SK-N-SH (cell line): ENCODE data around the gene FDX1. TPM values are rescaled to one million over a fixed set of nuclear protein-coding genes. Genes with fewer than 3 reads are reported as not detected.

Experiments
- CTCF ChIA-PET: fragments of 300-600, 350-600 bp; formaldehyde crosslinking; extraction: SDS; loops from one replicate; lab custom pipeline; 2021; lab: Yijun Ruan, JAX
- POLR2A ChIA-PET: fragments of 350-600 bp; sonication (Branson Sonifier 250); formaldehyde crosslinking; extraction: SDS; loops from one replicate; lab custom pipeline; 2020; ENCODE audit warnings: antibody characterized with exemption, inconsistent platforms; lab: Yijun Ruan, JAX
- DNase-seq: peaks from one replicate; pipeline ENCODE4 v3.0.0; 2012
- H2AFZ ChIP-seq: fragments of 200-600 bp; sonication (generic); 2 replicates; pipeline ENCODE4 v1.8.1; 2016; ENCODE audit warnings: antibody characterized with exemption, mild to moderate bottlenecking, low read depth
- H3F3A ChIP-seq: fragments of 200-600 bp; sonication (generic); replicated peaks from 2 replicates; pipeline ENCODE3; 2016; ENCODE audit warnings: antibody characterized with exemption, mild to moderate bottlenecking; ENCODE audit not compliant: insufficient read depth
- H3K27ac ChIP-seq, 2 experiments: fragments of 200-500 bp in 1 of 2; fragments of 200-600 bp in 1 of 2; sonication (Bioruptor generic) in 1 of 2; sonication (generic), shearing (Covaris generic) in 1 of 2; 2 replicates each; pipeline versions ENCODE4 v1.5.1 to v1.6.1; 2014 to 2016; ENCODE audit warnings: low read depth in 2 of 2, inconsistent platforms in 1 of 2, low read length in 1 of 2, mild to moderate bottlenecking in 1 of 2, mixed read lengths in 1 of 2
- H3K27me3 ChIP-seq: fragments of 200-600 bp; sonication (generic), shearing (Covaris generic); 2 replicates; pipeline ENCODE4 v1.6.1; 2016; ENCODE audit warnings: mixed run types; ENCODE audit not compliant: insufficient read depth
- H3K36me3 ChIP-seq, 2 experiments: fragments of 200-500 bp in 1 of 2; fragments of 200-600 bp in 1 of 2; sonication (Bioruptor generic) in 1 of 2; sonication (generic) in 1 of 2; replicated peaks in 1 of 2; 2 replicates each; pipeline versions ENCODE3 to v1.5.1; 2014 to 2016; ENCODE audit warnings: low read length in 1 of 2, mild to moderate bottlenecking in 1 of 2; ENCODE audit not compliant: insufficient read depth in 2 of 2, control insufficient read depth in 1 of 2
- H3K4me1 ChIP-seq, 2 experiments: fragments of 200-500 bp in 1 of 2; fragments of 200-600 bp in 1 of 2; sonication (Bioruptor generic) in 1 of 2; sonication (generic), shearing (Covaris generic) in 1 of 2; 2 replicates each; pipeline versions ENCODE4 v1.5.1 to v1.6.1; 2014 to 2016; ENCODE audit warnings: low read depth in 1 of 2, low read length in 1 of 2, mixed run types in 1 of 2; ENCODE audit not compliant: insufficient read depth in 2 of 2, control insufficient read depth in 1 of 2
- H3K4me2 ChIP-seq: fragments of 200-600 bp; sonication (generic), shearing (Covaris generic); 2 replicates; pipeline ENCODE4 v1.6.1; 2017; ENCODE audit warnings: mixed run types
- H3K4me3 ChIP-seq, 2 experiments: fragments of 200-500 bp in 1 of 2; fragments of 200-600 bp in 1 of 2; sonication (Bioruptor generic) in 1 of 2; sonication (generic), shearing (Covaris generic) in 1 of 2; 2 replicates each; pipeline versions ENCODE4 v1.5.1 to v1.8.1; 2014 to 2016; ENCODE audit warnings: low read depth in 2 of 2, inconsistent platforms in 1 of 2, low read length in 1 of 2, mild to moderate bottlenecking in 1 of 2, mixed read lengths in 1 of 2, moderate library complexity in 1 of 2
- H3K79me2 ChIP-seq: fragments of 200-600 bp; sonication (generic); 2 replicates; pipeline ENCODE4 v1.8.1; 2017; ENCODE audit warnings: mild to moderate bottlenecking; ENCODE audit not compliant: insufficient read depth
- H3K9ac ChIP-seq: fragments of 200-600 bp; sonication (generic); 2 replicates; pipeline ENCODE4 v1.6.1; 2017; ENCODE audit warnings: mixed run types
- H3K9me2 ChIP-seq: fragments of 200-600 bp; sonication (generic); 2 replicates; pipeline ENCODE4 v1.6.1; 2017; ENCODE audit warnings: mixed run types
- H3K9me3 ChIP-seq: fragments of 200-600 bp; sonication (generic); 2 replicates; pipeline ENCODE4 v1.6.1; 2017; ENCODE audit warnings: mixed run types, mild to moderate bottlenecking, moderate library complexity
- H4K20me1 ChIP-seq: fragments of 200-600 bp; sonication (generic); 2 replicates; pipeline ENCODE4 v1.6.1; 2017; ENCODE audit warnings: mild to moderate bottlenecking, mixed run types; ENCODE audit not compliant: insufficient read depth
- CHD2 ChIP-seq: fragments of 150-350 bp; IDR thresholded peaks from 2 replicates; pipeline ENCODE4 v1.6.1; 2018; ENCODE audit warnings: low read length; ENCODE audit not compliant: partially characterized antibody
- CTCF ChIP-seq: fragments of 200-600 bp; sonication (generic); IDR thresholded peaks from 2 replicates; pipeline ENCODE4 v1.6.1; 2017; ENCODE audit warnings: antibody characterized with exemption, mild to moderate bottlenecking, moderate library complexity
- ELF1 ChIP-seq: IDR thresholded peaks from 2 replicates; pipeline ENCODE4 v1.4.0; 2012
- GABPA ChIP-seq: IDR thresholded peaks from 2 replicates; pipeline ENCODE4 v1.4.0; 2012; ENCODE audit warnings: low read depth, mild to moderate bottlenecking
- MXI1 ChIP-seq: IDR thresholded peaks from 2 replicates; pipeline ENCODE4 v1.6.1; 2012; ENCODE audit warnings: mild to moderate bottlenecking, low read depth, low read length, improper control_type of control experiment
- SIN3A ChIP-seq: IDR thresholded peaks from 2 replicates; pipeline ENCODE4 v1.6.1; 2012; ENCODE audit warnings: low read depth, mild to moderate bottlenecking, low read length, moderate library complexity, borderline replicate concordance
- TAF1 ChIP-seq: IDR thresholded peaks from 2 replicates; pipeline ENCODE4 v1.6.1; 2012; ENCODE audit warnings: low read depth, mild to moderate bottlenecking, low read length, moderate library complexity, borderline replicate concordance
- USF1 ChIP-seq: IDR thresholded peaks from 2 replicates; pipeline ENCODE4 v1.4.0; 2012; ENCODE audit warnings: low read depth, borderline replicate concordance
- YY1 ChIP-seq: IDR thresholded peaks from 2 replicates; pipeline ENCODE4 v1.4.0; 2012; ENCODE audit warnings: low read depth, mild to moderate bottlenecking
- WGBS: methylation state at CpG from one replicate; pipeline ENCODE4 v1.1.6; 2017; ENCODE audit warnings: low lambda C conversion rate; 5-methylcytosine and 5-hydroxymethylcytosine counted together
- polyA plus RNA-seq, 3 experiments: library from polyadenylated mRNA; depleted of rRNA; stranded (reverse); fragments of >200 nt; gene quantifications; 2 replicates each; pipeline ENCODE4 v1.2.3, GENCODE V29; 2012
- TF ChIP-seq, protein P1 (sequence below): fragments of 150-350 bp; IDR thresholded peaks from 2 replicates; pipeline ENCODE4 v1.6.1; 2016; ENCODE audit warnings: mild to moderate bottlenecking, low read depth, low read length
- TF ChIP-seq, protein P2 (sequence below): IDR thresholded peaks from 2 replicates; pipeline ENCODE4; 2012

Gene FDX1, protein sequence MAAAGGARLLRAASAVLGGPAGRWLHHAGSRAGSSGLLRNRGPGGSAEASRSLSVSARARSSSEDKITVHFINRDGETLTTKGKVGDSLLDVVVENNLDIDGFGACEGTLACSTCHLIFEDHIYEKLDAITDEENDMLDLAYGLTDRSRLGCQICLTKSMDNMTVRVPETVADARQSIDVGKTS
- 3.7 and 4.0 TPM in 2 replicates for polyA plus RNA-seq (2012; rRNA removed)
- 5.6 and 6.7 TPM in 2 replicates for polyA plus RNA-seq (2012; cell fraction: cytosol; rRNA removed)
- 1.1 and 1.7 TPM in 2 replicates for polyA plus RNA-seq (2012; cell fraction: nucleus; rRNA removed)

GRCh38 chr11:110429731-110430266 lies at the start of gene FDX1:
Gene FDX1, plus strand, starts transcription at chr11:110429948. Its CDS starts 173 bp downstream, at chr11:110430121.
- CTCF ChIA-PET, result interaction anchor here (0.7 to 6.8 kb wide), 19 partner anchors 10 to 804 kb away, joined by 3 to 88 read pairs (median 3); no protein-coding TSS in a partner anchor
- Histone ChIP-seq H3K4me3 (peak within 1 kb of the TSS; percentile 86 to 91), H2AFZ (peak within 1 kb of the TSS; percentile 96), H3F3A (peaks cover 18% of the 10 kb centered on the region), H3K27ac (peak within 1 kb of the TSS; percentile 54 to 81), H3K79me2 (peaks cover 39% of the 10 kb centered on the region), H3K9me3 (no peaks in the 10 kb centered on the region), H3K4me1 (peaks cover 13 to 23% of the 10 kb centered on the region in 2 experiments; a peak in 3 of 4 replicates), H3K9me2 (no peaks in the 10 kb centered on the region), H3K27me3 (no peaks in the 10 kb centered on the region), H3K9ac (peak within 1 kb of the TSS; percentile 84), H4K20me1 (peaks cover 7% of the 10 kb centered on the region), H3K36me3 (no peaks in the 10 kb centered on the region), H3K4me2 (peak within 1 kb of the TSS; percentile 84)
- DNase-seq, result peak; percentile 88
- peak; percentile 34; the same call in 1 of the 2 replicates for TF ChIP-seq TAF1
- no peak for TF ChIP-seq USF1
- TF ChIP-seq MXI1, result peak; percentile 77
- TF ChIP-seq SIN3A, result peak; percentile 52; the same call in 1 of the 2 replicates
- TF ChIP-seq, protein P1, sequence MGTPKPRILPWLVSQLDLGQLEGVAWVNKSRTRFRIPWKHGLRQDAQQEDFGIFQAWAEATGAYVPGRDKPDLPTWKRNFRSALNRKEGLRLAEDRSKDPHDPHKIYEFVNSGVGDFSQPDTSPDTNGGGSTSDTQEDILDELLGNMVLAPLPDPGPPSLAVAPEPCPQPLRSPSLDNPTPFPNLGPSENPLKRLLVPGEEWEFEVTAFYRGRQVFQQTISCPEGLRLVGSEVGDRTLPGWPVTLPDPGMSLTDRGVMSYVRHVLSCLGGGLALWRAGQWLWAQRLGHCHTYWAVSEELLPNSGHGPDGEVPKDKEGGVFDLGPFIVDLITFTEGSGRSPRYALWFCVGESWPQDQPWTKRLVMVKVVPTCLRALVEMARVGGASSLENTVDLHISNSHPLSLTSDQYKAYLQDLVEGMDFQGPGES, result no peak
- TF ChIP-seq, protein P2, sequence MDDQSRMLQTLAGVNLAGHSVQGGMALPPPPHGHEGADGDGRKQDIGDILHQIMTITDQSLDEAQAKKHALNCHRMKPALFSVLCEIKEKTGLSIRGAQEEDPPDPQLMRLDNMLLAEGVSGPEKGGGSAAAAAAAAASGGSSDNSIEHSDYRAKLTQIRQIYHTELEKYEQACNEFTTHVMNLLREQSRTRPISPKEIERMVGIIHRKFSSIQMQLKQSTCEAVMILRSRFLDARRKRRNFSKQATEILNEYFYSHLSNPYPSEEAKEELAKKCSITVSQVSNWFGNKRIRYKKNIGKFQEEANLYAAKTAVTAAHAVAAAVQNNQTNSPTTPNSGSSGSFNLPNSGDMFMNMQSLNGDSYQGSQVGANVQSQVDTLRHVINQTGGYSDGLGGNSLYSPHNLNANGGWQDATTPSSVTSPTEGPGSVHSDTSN, result peak; percentile 9; the same call in 1 of the 2 replicates
- TF ChIP-seq GABPA, result 0 out of 2 replicates have a peak, but pooled peaks have one; percentile 20
- peak; percentile 51; the same call in 1 of the 2 replicates for TF ChIP-seq CTCF
- peak; percentile 58 for TF ChIP-seq CHD2
- 0 out of 2 replicates have a peak, but pooled peaks have one; percentile 59 for TF ChIP-seq YY1
- peak; percentile 51 for TF ChIP-seq ELF1
- WGBS, result 3% methylated on average over 7 of the region's 65 CpGs
- POLR2A ChIA-PET, result interaction anchor here (0.6 to 0.9 kb wide), 3 partner anchors 16 to 328 kb away, joined by 3 to 4 read pairs (median 3); no protein-coding TSS in a partner anchor
